Smooth muscle cell (in vitro differentiated cells): Measurements from ENCODE around the gene AP2B1. TPM values are rescaled to one million over a fixed set of nuclear protein-coding genes. Genes with fewer than 3 reads are reported as not detected.

ENCODE experiments used
- DNase-seq: peaks from one replicate; lab custom pipeline; 2025; ENCODE audit not compliant: unreplicated experiment; lab: John Stamatoyannopoulos, UW
- H2AFZ ChIP-seq: fragments of 200-600 bp; sonication (generic); 2 replicates; pipeline ENCODE4 v1.6.0; 2016; ENCODE audit warnings: antibody characterized with exemption, low read depth, mild to moderate bottlenecking
- H3F3A ChIP-seq: fragments of 200-600 bp; sonication (generic); 2 replicates; pipeline ENCODE4 v1.6.0; 2017; ENCODE audit warnings: antibody characterized with exemption, low read depth
- H3K27ac ChIP-seq: fragments of 200-600 bp; sonication (generic); 2 replicates; pipeline ENCODE4 v1.5.1; 2016; ENCODE audit warnings: low read depth, mild to moderate bottlenecking
- H3K27me3 ChIP-seq: fragments of 200-600 bp; sonication (generic); 2 replicates; pipeline ENCODE4 v1.6.1; 2016; ENCODE audit warnings: low read depth, mild to moderate bottlenecking
- H3K36me3 ChIP-seq: fragments of 200-600 bp; sonication (generic); 2 replicates; pipeline ENCODE4 v1.5.1; 2016; ENCODE audit warnings: low read depth
- H3K4me1 ChIP-seq: fragments of 200-600 bp; sonication (generic); 2 replicates; pipeline ENCODE4 v1.5.1; 2016; ENCODE audit warnings: low read depth
- H3K4me2 ChIP-seq: fragments of 200-600 bp; sonication (generic); 2 replicates; pipeline ENCODE4 v1.6.0; 2016; ENCODE audit warnings: mild to moderate bottlenecking
- H3K4me3 ChIP-seq: fragments of 200-600 bp; sonication (generic); 2 replicates; pipeline ENCODE4 v1.5.1; 2016; ENCODE audit warnings: mild to moderate bottlenecking
- H3K79me2 ChIP-seq: fragments of 200-600 bp; sonication (generic); 2 replicates; pipeline ENCODE4 v1.6.0; 2016; ENCODE audit warnings: low read depth, mild to moderate bottlenecking
- H3K9ac ChIP-seq: fragments of 200-600 bp; sonication (generic); 2 replicates; pipeline ENCODE4 v1.6.0; 2016; ENCODE audit warnings: low read depth
- H3K9me3 ChIP-seq: fragments of 200-600 bp; sonication (generic); replicated peaks from 2 replicates; pipeline ENCODE4 v1.5.1; 2016; ENCODE audit warnings: low read depth
- H4K20me1 ChIP-seq: fragments of 200-600 bp; sonication (generic); 2 replicates; pipeline ENCODE4 v1.6.0; 2016; ENCODE audit warnings: low read depth
- CTCF ChIP-seq: fragments of 200-600 bp; sonication (generic); IDR thresholded peaks from 2 replicates; pipeline ENCODE4 v1.5.1; 2017; ENCODE audit warnings: borderline replicate concordance, mild to moderate bottlenecking, antibody characterized with exemption; ENCODE audit not compliant: insufficient read depth, poor library complexity, severe bottlenecking
- WGBS: methylation state at CpG from one replicate; pipeline ENCODE4 v1.1.7; 2016; ENCODE audit warnings: low lambda C conversion rate; 5-methylcytosine and 5-hydroxymethylcytosine counted together
- polyA plus RNA-seq: library from polyadenylated mRNA; unstranded; fragments of >200 nt; fragmentation: Nextera tagmentation; extraction: Ambion mirVana; gene quantifications from 2 replicates; pipeline ENCODE4 v1.2.1, GENCODE V29; 2016
- total RNA-seq: library from RNA; depleted of rRNA; stranded (reverse); fragments of >200 nt; gene quantifications from 2 replicates; pipeline ENCODE4 v1.2.3, GENCODE V29; 2014

AP2B1 gene
- total and polyA plus RNA-seq, 2 experiments from 2014 or later: 58.5 to 92.3 TPM

DNA sequence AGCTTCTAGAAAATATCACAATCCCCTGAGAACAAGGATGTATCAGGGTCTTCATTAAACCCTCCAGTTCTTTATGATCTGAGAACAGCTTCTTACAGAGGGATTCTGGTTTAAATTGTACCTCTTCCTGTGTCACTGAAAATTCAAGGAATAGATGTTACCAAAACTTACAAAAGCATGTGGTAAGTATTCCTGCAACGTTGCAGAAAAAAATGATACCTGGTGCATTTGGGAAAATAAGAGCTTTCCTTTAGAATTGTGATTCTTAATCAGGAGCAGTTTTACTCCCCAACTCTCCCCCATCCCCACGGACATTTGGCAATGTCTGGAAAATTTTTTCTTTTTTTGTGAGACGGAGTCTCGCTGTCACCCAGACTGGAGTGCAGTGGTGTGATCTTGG, 33.8 kb upstream of the AP2B1 start:
- Histone ChIP-seq H3K9ac (no peak overlapping the region), H3F3A (no peaks in the 10 kb centered on the region), H3K79me2 (no peaks in the 10 kb centered on the region), H3K27ac (no peak overlapping the region), H3K9me3 (no peaks in the 10 kb centered on the region), H3K4me3 (no peak overlapping the region), H4K20me1 (no peaks in the 10 kb centered on the region), H3K4me2 (no peak overlapping the region), H3K27me3 (peaks cover 47% of the 10 kb centered on the region), H2AFZ (no peak overlapping the region), H3K36me3 (no peaks in the 10 kb centered on the region), H3K4me1 (no peaks in the 10 kb centered on the region)
- TF ChIP-seq CTCF: no peak
- 91% methylated on average over 4 of the region's 4 CpGs for WGBS
- no peak for DNase-seq

DNA sequence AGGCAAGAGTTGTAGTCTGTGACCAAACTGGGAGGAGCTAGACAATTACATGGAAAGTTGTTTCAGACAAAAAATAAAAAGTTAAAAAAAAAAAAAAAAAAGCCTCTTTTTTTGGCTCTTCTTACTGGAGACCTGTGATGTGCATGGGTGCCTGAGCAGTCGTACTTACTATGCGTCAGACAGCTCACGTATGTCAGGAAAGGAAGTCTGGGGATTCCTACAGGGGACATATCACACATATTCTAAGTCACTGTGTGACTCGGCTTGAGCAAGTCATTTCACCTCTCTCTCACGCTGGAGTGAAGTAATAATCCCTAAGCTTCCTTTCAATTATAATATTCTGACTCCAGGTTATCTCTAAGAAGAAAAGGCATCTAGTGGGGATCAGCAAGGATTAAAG, 32.5 kb upstream of the AP2B1 start:
- Histone ChIP-seq H3K79me2 (no peaks in the 10 kb centered on the region), H3K9me3 (no peaks in the 10 kb centered on the region), H3F3A (no peaks in the 10 kb centered on the region), H3K4me3 (no peak overlapping the region), H3K36me3 (no peaks in the 10 kb centered on the region), H3K4me1 (no peaks in the 10 kb centered on the region), H4K20me1 (no peaks in the 10 kb centered on the region), H3K27me3 (peaks cover 40% of the 10 kb centered on the region), H3K27ac (no peak overlapping the region), H3K9ac (no peak overlapping the region), H2AFZ (no peak overlapping the region), H3K4me2 (no peak overlapping the region)
- 85% methylated on average over 5 of the region's 5 CpGs for WGBS
- no peak for DNase-seq
- TF ChIP-seq CTCF: no peak

GRCh38 chr17:35555691-35556090, 31.4 kb upstream of the AP2B1 start:
- H3K27ac ChIP-seq: no peak overlapping the region
- no peaks in the 10 kb centered on the region for H3F3A ChIP-seq
- H3K4me1 ChIP-seq: no peaks in the 10 kb centered on the region
- DNase-seq: no peak
- TF ChIP-seq CTCF: no peak
- no peaks in the 10 kb centered on the region for H3K9me3 ChIP-seq
- H3K27me3 ChIP-seq: peaks cover 30% of the 10 kb centered on the region
- H3K4me3 ChIP-seq: no peak overlapping the region
- H4K20me1 ChIP-seq: no peaks in the 10 kb centered on the region
- H3K4me2 ChIP-seq: no peak overlapping the region
- WGBS: 92% methylated on average over 5 of the region's 5 CpGs
- no peaks in the 10 kb centered on the region for H3K79me2 ChIP-seq
- no peak overlapping the region for H2AFZ ChIP-seq
- no peak overlapping the region for H3K9ac ChIP-seq
- no peaks in the 10 kb centered on the region for H3K36me3 ChIP-seq

DNA sequence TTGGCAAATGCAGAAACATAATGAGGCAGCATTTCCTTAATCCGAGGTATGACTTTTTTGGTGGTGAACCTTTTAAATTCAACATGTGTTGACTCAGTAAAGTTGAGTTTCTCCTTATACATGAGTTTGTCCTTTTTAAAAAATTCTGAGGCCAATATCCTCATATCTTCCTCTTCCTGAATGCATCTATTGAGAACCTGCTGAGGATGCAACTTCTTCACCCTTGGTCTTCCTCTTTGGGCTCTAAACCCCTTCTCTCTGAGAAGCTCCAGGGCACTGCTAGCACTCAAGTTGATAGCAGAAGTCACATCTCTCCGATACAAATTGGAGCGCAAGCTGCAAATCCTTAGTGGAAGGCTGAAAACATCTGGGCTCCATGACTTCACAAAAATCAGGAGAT, 29.8 kb upstream of the AP2B1 start:
- Histone ChIP-seq H3K4me3 (no peak overlapping the region), H2AFZ (no peak overlapping the region), H3K27me3 (peaks cover 30% of the 10 kb centered on the region), H3K79me2 (no peaks in the 10 kb centered on the region), H3F3A (no peaks in the 10 kb centered on the region), H3K9ac (no peak overlapping the region), H3K4me1 (no peaks in the 10 kb centered on the region), H3K27ac (no peak overlapping the region), H3K4me2 (no peak overlapping the region), H3K36me3 (no peaks in the 10 kb centered on the region), H4K20me1 (no peaks in the 10 kb centered on the region), H3K9me3 (no peaks in the 10 kb centered on the region)
- DNase-seq: no peak
- no peak for TF ChIP-seq CTCF
- 85% methylated on average over 3 of the region's 3 CpGs for WGBS
